GM12878 (cell line): ENCODE results near the gene TSEN34. TPM values are rescaled to one million over a fixed set of nuclear protein-coding genes. Genes with fewer than 3 reads are reported as not detected.

ENCODE experiments used
- ASH2L ChIP-seq: fragments of 300-600, 200-600 bp; sonication (generic); IDR thresholded peaks from 2 replicates; pipeline ENCODE4 v1.6.1; 2017; ENCODE audit warnings: low read depth, mild to moderate bottlenecking, borderline replicate concordance
- BHLHE40 ChIP-seq, 2 experiments: fragments of 450-650 bp in 1 of 2; IDR thresholded peaks; 2 replicates each; pipeline ENCODE4 v1.6.1; 2011 to 2017; ENCODE audit warnings: low read depth in 2 of 2, borderline replicate concordance in 1 of 2, improper control_type of control experiment in 1 of 2, low read length in 1 of 2, mild to moderate bottlenecking in 1 of 2
- JUNB ChIP-seq: IDR thresholded peaks from 2 replicates; pipeline ENCODE4 v1.6.1; 2016; ENCODE audit warnings: antibody characterized with exemption, mild to moderate bottlenecking
- NFIC ChIP-seq: IDR thresholded peaks from 2 replicates; pipeline ENCODE4 v1.6.1; 2012; ENCODE audit warnings: low read depth, mild to moderate bottlenecking, inconsistent platforms, low read length, moderate library complexity
- SPI1 ChIP-seq: IDR thresholded peaks from 2 replicates; pipeline ENCODE4 v1.6.1; 2011; ENCODE audit warnings: low read depth, mild to moderate bottlenecking, low read length, moderate library complexity, borderline replicate concordance; ENCODE audit not compliant: insufficient read depth
- SRF ChIP-seq, 2 experiments: IDR thresholded peaks; 2 replicates each; pipeline ENCODE4 v1.6.1; 2011; ENCODE audit warnings: low read depth in 2 of 2, low read length in 2 of 2, mild to moderate bottlenecking in 1 of 2, moderate library complexity in 1 of 2
- polyA plus RNA-seq, 11 experiments: library from polyadenylated mRNA; depleted of rRNA in 4 of 11; unstranded in 6 of 11; stranded (reverse) in 5 of 11; fragments of >200 nt; fragmentation: Nextera tagmentation in 4 of 11; fragmentation: Illumina TruSeq in 1 of 11; extraction: Ambion mirVana in 4 of 11; extraction: Trizol in 1 of 11; gene quantifications; 1 replicate in 1 of 11; 2 replicates in 10 of 11; pipeline versions ENCODE4 v1.2.1 to v1.2.3, GENCODE V29; 2011 to 2016; ENCODE audit warnings: inconsistent platforms in 2 of 11, missing spikeins in 2 of 11, low read depth in 1 of 11
- total RNA-seq, 4 experiments: library from RNA; depleted of rRNA in 3 of 4; stranded (reverse); fragments of >200 nt in 3 of 4; fragmentation: Illumina TruSeq in 1 of 4; extraction: Trizol in 1 of 4; gene quantifications; 2 replicates each; pipeline versions ENCODE4 v1.2.1 to v1.2.3, GENCODE V29; 2013 to 2021
- TF ChIP-seq, protein P1 (sequence below): IDR thresholded peaks from 2 replicates; pipeline ENCODE4 v1.6.1; 2011; ENCODE audit warnings: borderline replicate concordance, low read depth, mild to moderate bottlenecking, moderate library complexity, low read length; ENCODE audit not compliant: insufficient read depth, poor library complexity, severe bottlenecking
- TF ChIP-seq, protein P2 (sequence below): fragments of 450-650 bp; IDR thresholded peaks from 2 replicates; pipeline ENCODE4 v1.6.1; 2017; ENCODE audit warnings: mild to moderate bottlenecking, moderate library complexity

TSEN34 gene
- total and polyA plus RNA-seq, 10 of the 15 experiments (the other 5 are each of a cell fraction or from before 2014, with no cell fraction given): 1.0 to 35.9 (median 16.8) TPM

DNA sequence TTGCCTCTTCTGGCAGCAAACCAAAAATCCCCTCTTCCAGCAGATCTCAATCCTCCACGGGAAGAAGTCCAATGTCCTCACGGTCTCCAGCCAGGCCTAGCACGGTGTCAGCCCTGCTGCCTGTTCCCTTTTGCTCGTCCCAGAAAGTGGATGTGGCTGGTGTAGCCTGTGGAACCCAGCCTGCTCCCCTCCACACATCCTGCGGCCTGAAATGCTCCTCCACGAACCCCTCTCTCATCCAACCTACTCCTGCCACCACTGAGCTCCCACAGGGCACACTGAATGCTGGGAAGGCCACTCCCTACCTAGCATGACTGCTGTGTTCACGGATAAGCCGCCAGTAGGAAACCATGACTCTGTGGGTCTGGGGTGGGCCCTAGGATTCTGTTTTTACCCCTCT is 4.8 kb upstream of the TSEN34 start (continued):
- TF ChIP-seq BHLHE40 (IDR thresholded peaks at IDR 0.05; ENCODE audit: borderline replicate concordance in 1 of 2, low read depth in 2 of 2, low read length in 1 of 2): no peak
- TF ChIP-seq, protein P1, sequence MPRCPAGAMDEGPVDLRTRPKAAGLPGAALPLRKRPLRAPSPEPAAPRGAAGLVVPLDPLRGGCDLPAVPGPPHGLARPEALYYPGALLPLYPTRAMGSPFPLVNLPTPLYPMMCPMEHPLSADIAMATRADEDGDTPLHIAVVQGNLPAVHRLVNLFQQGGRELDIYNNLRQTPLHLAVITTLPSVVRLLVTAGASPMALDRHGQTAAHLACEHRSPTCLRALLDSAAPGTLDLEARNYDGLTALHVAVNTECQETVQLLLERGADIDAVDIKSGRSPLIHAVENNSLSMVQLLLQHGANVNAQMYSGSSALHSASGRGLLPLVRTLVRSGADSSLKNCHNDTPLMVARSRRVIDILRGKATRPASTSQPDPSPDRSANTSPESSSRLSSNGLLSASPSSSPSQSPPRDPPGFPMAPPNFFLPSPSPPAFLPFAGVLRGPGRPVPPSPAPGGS: no peak
- TF ChIP-seq NFIC: no peak
- no peak for TF ChIP-seq SPI1
- TF ChIP-seq SRF (IDR thresholded peaks at IDR 0.05; ENCODE audit: low read depth in 2 of 2, low read length in 2 of 2): no peak
- no peak for TF ChIP-seq ASH2L
- TF ChIP-seq, protein P2, sequence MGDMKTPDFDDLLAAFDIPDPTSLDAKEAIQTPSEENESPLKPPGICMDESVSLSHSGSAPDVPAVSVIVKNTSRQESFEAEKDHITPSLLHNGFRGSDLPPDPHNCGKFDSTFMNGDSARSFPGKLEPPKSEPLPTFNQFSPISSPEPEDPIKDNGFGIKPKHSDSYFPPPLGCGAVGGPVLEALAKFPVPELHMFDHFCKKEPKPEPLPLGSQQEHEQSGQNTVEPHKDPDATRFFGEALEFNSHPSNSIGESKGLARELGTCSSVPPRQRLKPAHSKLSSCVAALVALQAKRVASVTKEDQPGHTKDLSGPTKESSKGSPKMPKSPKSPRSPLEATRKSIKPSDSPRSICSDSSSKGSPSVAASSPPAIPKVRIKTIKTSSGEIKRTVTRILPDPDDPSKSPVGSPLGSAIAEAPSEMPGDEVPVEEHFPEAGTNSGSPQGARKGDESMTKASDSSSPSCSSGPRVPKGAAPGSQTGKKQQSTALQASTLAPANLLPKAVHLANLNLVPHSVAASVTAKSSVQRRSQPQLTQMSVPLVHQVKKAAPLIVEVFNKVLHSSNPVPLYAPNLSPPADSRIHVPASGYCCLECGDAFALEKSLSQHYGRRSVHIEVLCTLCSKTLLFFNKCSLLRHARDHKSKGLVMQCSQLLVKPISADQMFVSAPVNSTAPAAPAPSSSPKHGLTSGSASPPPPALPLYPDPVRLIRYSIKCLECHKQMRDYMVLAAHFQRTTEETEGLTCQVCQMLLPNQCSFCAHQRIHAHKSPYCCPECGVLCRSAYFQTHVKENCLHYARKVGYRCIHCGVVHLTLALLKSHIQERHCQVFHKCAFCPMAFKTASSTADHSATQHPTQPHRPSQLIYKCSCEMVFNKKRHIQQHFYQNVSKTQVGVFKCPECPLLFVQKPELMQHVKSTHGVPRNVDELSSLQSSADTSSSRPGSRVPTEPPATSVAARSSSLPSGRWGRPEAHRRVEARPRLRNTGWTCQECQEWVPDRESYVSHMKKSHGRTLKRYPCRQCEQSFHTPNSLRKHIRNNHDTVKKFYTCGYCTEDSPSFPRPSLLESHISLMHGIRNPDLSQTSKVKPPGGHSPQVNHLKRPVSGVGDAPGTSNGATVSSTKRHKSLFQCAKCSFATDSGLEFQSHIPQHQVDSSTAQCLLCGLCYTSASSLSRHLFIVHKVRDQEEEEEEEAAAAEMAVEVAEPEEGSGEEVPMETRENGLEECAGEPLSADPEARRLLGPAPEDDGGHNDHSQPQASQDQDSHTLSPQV: no peak
- TF ChIP-seq JUNB: no peak
